HFF-Myc (cell line): Measurements from ENCODE around the gene OR1S1.

Experiments used
- DNase-seq: peaks from one replicate; pipeline ENCODE4 v3.0.0-alpha.2; 2011; ENCODE audit warnings: low read depth; ENCODE audit errors: extremely low read depth
- H3K4me3 ChIP-seq: replicated peaks from 2 replicates; pipeline ENCODE4 v1.5.1; 2011; ENCODE audit warnings: low read depth, mild to moderate bottlenecking, control low read depth, low read length
- TF ChIP-seq, protein P1 (sequence below): IDR thresholded peaks from 2 replicates; pipeline ENCODE4 v1.5.1; 2012; ENCODE audit warnings: mild to moderate bottlenecking, low read depth, low read length, control low read depth; ENCODE audit errors: missing control alignments

OR1S1 gene

DNA sequence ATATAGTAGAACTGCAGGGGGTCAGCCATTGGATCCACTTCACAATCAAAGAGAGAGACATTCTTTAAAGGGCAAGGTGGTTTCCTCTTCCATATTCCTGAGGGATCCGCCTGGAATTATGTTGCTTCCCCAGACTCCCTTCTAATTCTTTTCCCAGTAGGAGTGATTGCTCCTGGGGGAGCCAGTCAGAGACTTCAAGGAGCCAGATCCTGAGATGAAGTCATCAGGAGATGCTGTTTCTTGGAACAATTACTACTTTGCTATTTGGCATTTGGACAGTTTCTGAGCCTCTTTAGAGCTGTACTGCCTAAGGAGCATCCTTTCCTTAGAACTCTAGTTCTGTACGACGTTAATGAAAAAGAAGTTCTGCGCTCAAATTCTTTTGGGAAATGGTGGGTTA lies 25.6 kb upstream of the OR1S1 start:
- TF ChIP-seq, protein P1, sequence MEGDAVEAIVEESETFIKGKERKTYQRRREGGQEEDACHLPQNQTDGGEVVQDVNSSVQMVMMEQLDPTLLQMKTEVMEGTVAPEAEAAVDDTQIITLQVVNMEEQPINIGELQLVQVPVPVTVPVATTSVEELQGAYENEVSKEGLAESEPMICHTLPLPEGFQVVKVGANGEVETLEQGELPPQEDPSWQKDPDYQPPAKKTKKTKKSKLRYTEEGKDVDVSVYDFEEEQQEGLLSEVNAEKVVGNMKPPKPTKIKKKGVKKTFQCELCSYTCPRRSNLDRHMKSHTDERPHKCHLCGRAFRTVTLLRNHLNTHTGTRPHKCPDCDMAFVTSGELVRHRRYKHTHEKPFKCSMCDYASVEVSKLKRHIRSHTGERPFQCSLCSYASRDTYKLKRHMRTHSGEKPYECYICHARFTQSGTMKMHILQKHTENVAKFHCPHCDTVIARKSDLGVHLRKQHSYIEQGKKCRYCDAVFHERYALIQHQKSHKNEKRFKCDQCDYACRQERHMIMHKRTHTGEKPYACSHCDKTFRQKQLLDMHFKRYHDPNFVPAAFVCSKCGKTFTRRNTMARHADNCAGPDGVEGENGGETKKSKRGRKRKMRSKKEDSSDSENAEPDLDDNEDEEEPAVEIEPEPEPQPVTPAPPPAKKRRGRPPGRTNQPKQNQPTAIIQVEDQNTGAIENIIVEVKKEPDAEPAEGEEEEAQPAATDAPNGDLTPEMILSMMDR: no peak
- DNase-seq: no peak
- no peak overlapping the region for H3K4me3 ChIP-seq

DNA sequence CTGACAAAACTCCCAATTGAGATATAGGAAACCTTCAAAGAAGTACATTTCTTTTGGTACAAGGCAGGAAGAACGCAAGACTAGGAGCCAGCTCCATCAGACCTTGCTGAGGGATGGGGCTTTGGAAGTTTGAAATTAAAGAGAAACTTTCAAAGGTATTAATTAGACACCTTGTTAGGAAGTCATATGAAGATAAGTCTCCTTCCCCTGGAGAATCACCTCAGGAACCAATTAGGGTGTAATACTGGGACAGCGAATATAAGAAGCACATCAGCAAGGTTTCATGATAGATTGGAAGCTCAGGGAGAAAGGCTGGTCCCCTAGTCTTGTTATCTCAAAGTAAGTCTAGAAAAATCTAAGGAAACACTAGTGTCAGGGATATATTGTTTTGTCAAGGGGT lies 23.8 kb upstream of the OR1S1 start, which contains the start of gene OR9Q2:
Gene OR9Q2 (plus strand): TSS at position 301 of the 400 bp plus-strand sequence. CDS start 1,421 bp downstream, outside the sequence.
- DNase-seq: no peak
- no peak within 1 kb of the TSS for H3K4me3 ChIP-seq
- TF ChIP-seq, protein P1: no peak

DNA sequence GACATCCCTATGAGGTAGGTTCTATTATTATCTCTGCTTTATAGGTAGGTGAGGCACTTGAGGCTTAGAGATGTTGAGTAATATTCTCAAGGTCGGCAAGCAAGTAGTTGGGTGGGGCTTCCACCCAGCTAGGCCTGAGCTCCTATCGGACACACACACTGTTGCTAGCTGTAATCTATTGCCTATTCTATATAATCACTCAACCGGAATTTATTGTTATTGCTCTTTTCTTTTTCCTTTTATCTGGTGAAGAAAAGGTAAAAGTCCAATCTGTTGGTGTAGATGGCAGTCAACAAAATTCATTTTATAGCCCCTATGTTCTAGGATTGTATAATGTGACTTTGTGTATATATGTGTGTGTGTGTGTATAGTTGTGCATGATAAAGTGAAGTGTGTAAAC lies 20.3 kb upstream of the OR1S1 start:
- TF ChIP-seq, protein P1: no peak
- no peak for DNase-seq
- no peak overlapping the region for H3K4me3 ChIP-seq

- no peak for DNase-seq
- TF ChIP-seq, protein P1: no peak
- no peak overlapping the region for H3K4me3 ChIP-seq
Observed at GRCh38 chr11:58193391-58193790, 19.1 kb upstream of the OR1S1 start.

DNA sequence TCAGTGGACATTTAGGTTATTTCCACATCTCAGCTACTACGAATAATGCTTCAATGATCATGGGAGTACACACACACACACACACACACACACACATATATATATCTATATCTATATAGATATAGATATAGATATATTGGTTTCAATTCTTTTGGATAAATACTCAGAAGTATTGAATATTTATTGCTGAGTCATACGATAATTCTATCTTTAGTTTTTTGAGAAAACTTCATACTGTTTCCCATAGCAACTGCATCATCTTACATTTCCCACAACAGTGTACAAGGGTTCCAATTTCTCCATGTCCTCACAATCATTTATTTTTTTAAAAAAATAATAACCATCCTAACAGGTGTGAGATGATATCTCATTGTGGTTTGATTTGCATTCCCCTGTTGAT lies 16.6 kb upstream of the OR1S1 start:
- DNase-seq: no peak
- TF ChIP-seq, protein P1: no peak
- no peak overlapping the region for H3K4me3 ChIP-seq

DNA sequence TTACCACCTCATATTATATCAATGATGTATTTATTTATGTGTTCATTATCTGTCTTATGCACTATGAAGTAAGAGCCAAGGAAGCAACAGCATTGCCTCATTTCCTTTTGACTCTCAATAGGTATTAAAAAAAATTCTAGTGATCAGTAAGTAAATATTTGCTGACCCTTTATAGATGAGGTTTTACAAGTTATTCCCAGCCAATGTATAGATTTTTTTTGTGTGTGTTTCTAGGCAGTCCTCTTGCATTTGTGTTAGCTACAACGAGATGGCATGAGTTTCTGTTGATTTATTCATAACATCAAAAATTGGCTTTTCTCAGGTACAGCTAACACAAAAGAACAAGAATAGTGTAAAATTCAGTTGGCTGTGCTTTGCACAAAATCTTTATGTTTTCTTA lies 13.2 kb upstream of the OR1S1 start:
- TF ChIP-seq, protein P1: no peak
- no peak for DNase-seq
- no peak overlapping the region for H3K4me3 ChIP-seq

DNA sequence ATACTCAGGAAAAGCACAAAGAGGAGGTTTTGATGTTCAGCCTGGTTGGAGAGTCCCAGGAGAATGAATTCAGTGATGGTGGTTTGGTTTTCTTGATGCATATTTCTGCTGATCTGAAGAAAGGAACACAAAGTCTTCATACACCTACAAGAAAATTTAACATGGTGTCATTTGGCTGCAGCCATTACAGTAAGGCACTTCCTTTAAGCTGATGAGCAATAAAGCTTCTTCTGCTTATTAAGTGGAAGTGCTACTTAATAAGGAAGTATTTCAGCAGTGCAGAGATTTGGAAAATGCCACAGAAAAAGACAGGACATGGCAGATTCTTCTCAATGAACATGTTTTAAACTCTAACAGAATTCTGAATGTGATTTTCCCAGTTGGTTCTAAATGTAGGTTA lies 8.5 kb upstream of the OR1S1 start, which contains the start of gene OR1S2:
Gene OR1S2 (minus strand): TSS at position 101 of the 400 bp plus-strand sequence. CDS start 0 bp downstream, at position 101.
- H3K4me3 ChIP-seq: no peak within 1 kb of the TSS
- TF ChIP-seq, protein P1: no peak
- DNase-seq: no peak
